Hepatocyte (in vitro differentiated cells): ENCODE data around the gene KCNIP3.

Source experiments
- CTCF ChIP-seq: fragments of 200-600 bp; sonication (generic); IDR thresholded peaks from 2 replicates; pipeline ENCODE4 v1.5.1; 2016; ENCODE audit warnings: antibody characterized with exemption, mild to moderate bottlenecking; ENCODE audit not compliant: poor library complexity
- EZH2 ChIP-seq: fragments of 200-600 bp; sonication (generic); IDR thresholded peaks from 2 replicates; pipeline ENCODE4 v1.6.1; 2016; ENCODE audit warnings: antibody characterized with exemption, mild to moderate bottlenecking, borderline replicate concordance
- EZH2phosphoT487 ChIP-seq: fragments of 200-600 bp; sonication (generic); IDR thresholded peaks from one replicate; pipeline ENCODE4 v1.6.1; 2018; ENCODE audit warnings: antibody characterized with exemption, mild to moderate bottlenecking, low read depth, moderate library complexity; ENCODE audit not compliant: unreplicated experiment, severe bottlenecking

DNA sequence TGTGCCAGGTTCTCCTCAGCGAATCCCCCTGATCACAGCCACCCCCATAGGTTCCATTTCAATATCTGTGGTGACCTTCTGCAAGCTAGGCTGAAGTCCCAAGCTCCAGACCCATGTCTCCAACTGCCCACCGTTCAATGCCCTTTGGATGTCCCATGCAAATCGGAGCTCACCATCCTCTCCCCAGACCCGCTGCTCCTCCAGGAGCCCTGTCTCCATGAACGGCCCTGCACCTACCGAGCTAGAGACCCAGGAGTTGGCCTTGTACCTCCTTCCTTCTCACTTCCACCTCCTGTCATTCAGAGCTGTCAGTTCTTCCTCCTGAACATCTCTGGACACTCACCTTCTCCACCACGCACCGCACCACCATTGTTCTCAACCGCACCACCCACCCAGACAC, 104.3 kb downstream of the KCNIP3 start:
- TF ChIP-seq CTCF = no peak
- no peak for TF ChIP-seq EZH2
- no peak for TF ChIP-seq EZH2phosphoT487
